Dermis blood vessel endothelial cell (primary cell): ENCODE data around the gene ZNF766. TPM values are rescaled to one million over a fixed set of nuclear protein-coding genes. Genes with fewer than 3 reads are reported as not detected.
A peak's percentile ranks its signal among the peaks of the same experiment; 100 is the strongest.
"Not testable (repeated sequence)": the region's sequence is repeated elsewhere in the genome, so short reads cannot be mapped to it uniquely, and the experiment has no call there.

Experiments
- DNase-seq: peaks from one replicate; pipeline ENCODE4 v3.0.0; 2010
- total RNA-seq: library from RNA; depleted of rRNA; stranded (reverse); fragments of >200 nt; gene quantifications from 2 replicates; pipeline ENCODE4 v1.2.3, GENCODE V29; 2014

ZNF766 gene
- total RNA-seq: 11.9 and 16.2 TPM in 2 replicates

- DNase-seq: peak; percentile 97
Measured at GRCh38 chr19:52269338-52270261, at the start of gene ZNF766. Gene ZNF766, plus strand, starts transcription at chr19:52269587. Its CDS starts 27 bp downstream, at chr19:52269614.

- DNase-seq: no peak
Measured at GRCh38 chr19:52219611-52220010, 49.8 kb upstream of the ZNF766 start.

- DNase-seq: no peak
Measured at GRCh38 chr19:52221031-52221430, 48.4 kb upstream of the ZNF766 start.

GRCh38 chr19:52221831-52222375 is 47.5 kb upstream of the ZNF766 start:
- DNase-seq: no peak

GRCh38 chr19:52224211-52224610 is 45.2 kb upstream of the ZNF766 start:
- DNase-seq: no peak

- DNase-seq: no peak
Measured at GRCh38 chr19:52226652-52227051, 42.7 kb upstream of the ZNF766 start.

DNA sequence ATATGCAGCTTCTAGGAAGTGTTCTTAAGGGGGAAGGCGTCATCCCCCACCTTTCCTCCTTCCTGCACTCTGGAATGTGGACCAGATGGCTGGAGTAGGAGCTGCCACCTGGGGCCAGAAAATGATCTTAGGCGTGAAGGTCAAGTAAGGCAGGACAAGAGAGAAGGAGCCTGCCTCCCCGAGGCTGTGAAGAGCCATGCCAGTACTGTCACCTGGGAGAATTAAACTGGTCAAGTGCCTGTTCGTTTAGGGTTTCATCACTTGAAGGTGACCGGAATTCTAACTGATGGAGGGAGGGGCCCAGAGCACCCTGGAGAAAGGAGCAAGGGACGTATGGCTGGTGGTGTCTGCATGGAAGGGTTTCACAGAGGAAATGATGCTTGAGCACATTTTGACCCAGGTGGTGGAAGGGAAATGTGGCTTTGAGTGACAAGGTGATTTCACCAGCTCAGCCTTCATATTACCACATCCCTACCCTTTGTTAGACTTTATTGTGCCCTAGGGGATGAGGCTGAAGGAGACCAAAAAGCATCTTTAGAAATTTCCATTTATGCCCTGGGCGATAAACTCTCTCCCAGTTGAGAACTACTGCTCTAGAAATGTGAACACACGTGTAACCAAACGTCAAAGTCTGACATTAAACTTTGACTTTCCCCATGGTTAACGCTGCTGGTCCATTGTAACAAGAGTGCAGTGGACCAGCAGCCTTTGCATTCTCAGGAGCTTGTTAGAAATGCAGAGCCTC is 42.0 kb upstream of the ZNF766 start:
- no peak for DNase-seq

GRCh38 chr19:52227980-52228379 is 41.4 kb upstream of the ZNF766 start:
- DNase-seq: no peak

DNA sequence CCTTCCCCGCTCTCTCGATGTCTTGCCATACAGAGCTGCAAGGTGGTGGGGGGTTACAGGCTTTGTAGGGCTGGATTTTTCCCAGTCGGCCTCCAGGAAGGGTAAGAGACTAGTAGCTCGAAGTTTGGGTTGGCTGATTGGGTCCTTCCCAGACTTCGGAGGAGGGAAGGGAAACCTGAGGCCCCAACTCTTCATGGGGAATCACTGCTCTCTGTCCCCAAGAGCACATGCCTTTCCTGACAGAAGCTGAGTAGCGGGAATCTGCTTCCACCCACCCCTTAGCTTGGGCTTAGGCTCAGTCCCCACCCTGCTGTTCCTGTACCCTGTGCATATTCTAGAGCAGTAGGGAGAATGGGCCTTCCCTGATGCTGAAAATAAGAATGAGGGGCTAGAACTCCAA is 39.9 kb upstream of the ZNF766 start:
- DNase-seq: no peak

DNA sequence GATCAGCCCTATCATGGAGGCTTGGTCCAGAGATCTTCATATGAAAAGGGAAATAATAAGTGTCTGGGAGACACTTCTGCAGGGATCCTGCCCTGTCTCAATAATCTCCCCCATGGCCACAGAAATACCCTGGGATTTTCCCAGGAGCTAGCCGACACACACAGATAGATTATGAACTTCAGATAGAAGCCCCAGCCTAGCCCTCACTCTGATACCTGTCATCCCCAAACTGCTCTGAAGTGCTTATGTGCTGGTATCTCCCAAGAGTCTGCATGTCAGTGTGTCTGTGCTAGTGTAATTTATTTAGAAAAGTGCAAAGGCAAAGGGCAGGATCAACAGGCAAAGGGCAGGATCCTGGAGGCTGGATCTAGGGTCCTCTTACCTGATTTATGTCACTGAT is 38.7 kb upstream of the ZNF766 start:
- no peak for DNase-seq

DNA sequence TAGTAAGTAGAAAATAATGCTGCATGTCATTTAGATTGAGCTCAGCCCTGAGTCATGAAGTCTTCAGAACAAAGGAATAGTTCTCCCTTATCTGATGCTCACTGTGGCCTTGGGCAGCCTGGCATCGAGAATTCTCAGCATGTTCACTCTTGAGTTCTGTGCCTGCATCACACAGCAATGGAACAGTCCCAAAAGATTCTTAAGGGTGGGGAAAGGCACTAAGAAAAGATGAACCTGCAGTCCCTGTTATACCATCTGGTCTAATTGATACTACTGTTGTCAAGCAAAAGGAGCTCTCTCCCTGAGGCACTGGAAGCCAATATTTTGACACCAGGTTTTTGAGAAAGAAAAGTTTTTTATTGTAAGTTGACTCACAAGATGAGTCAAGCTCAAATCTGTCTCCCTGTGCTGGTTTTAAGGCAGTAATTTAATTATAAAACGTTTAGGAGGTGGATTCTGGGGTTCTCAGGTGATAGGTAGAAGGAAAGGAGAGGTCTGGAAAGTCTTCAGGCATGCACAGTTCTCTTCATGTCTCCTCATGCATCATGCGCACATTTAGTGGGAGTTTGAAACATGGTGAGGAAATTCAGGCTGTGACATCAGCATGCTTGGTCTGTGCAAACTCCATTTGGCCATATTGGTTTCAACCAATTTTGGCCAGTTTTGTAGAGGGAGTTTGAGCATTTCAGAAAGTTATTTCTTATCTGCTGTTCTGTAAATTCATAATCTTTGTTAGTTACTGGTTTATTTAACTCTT is 38.1 kb upstream of the ZNF766 start:
- no peak for DNase-seq

GRCh38 chr19:52234406-52234805 is 35.0 kb upstream of the ZNF766 start:
- DNase-seq: no peak

DNA sequence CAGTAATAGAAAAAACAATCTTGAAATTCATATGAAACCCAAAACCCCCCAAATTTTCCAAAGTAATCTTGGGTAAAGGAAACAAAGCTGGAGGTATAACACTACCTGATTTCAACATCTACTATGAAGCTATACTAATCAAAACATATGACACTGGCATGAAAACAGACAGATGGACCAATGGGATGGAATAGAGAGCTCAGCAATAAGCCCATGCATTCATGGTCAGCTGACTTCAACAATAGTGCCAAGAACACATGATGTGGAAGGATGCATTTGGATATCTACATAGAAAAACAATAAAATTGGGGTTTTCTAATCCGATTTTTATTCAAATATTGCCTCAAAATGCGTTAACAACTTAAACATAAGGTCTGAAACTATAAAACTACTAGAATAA is 32.2 kb upstream of the ZNF766 start:
- DNase-seq: no peak

DNA sequence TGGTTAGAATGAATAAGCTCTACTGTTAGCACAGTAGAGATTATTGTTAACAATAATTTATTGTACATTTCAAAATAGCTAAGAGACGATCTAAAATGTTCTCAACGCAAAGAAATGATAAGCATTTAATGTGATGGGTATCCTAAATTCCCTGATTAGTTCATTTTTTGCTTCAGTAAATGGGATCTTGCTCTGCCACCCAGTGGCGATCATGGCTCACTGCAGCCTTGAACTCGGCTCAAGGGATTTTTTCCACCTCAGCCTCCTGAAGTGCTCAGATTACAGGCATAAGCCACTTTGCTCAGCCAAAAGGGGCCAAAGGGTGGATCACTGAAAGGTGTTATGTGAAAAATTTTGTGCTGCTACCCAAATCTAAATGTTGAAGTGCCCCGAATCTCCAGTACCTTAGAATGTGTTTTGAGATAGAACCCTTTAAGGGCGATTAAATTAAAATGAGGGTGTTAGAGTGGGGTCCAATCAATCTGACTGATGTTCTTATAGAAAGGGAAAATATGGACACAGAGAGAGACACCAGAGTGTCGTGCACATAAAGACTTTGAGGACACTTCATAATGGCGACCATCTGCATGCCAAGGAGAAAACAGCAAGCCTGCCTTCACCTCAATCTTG is 31.5 kb upstream of the ZNF766 start:
- peak; percentile 78 for DNase-seq

DNA sequence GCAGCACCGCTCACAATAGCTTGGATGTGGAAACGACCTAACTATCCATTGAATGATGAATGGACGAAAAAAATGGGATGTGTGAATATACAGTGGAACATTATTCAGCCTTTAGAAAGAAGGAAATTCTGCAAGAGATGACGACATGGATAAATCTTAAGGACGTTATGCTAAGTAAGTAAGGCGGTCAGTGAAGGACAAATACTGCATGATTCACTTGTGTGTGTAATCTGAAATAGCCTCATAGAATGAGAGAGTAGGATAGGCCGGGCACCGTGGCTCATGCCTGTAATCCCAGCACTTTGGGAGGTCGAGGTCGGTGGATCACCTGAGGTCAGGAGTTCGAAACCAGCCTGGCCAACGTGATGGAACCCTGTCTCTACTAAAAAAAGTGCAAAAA is 25.4 kb upstream of the ZNF766 start:
- DNase-seq: no peak

- DNase-seq: peak; percentile 76
Measured at GRCh38 chr19:52248241-52248640, 21.1 kb upstream of the ZNF766 start.

- DNase-seq: no peak
Measured at GRCh38 chr19:52258426-52258825, 11.0 kb upstream of the ZNF766 start.

GRCh38 chr19:52265556-52265955 is 3.8 kb upstream of the ZNF766 start:
- not testable (repeated sequence) for DNase-seq

DNA sequence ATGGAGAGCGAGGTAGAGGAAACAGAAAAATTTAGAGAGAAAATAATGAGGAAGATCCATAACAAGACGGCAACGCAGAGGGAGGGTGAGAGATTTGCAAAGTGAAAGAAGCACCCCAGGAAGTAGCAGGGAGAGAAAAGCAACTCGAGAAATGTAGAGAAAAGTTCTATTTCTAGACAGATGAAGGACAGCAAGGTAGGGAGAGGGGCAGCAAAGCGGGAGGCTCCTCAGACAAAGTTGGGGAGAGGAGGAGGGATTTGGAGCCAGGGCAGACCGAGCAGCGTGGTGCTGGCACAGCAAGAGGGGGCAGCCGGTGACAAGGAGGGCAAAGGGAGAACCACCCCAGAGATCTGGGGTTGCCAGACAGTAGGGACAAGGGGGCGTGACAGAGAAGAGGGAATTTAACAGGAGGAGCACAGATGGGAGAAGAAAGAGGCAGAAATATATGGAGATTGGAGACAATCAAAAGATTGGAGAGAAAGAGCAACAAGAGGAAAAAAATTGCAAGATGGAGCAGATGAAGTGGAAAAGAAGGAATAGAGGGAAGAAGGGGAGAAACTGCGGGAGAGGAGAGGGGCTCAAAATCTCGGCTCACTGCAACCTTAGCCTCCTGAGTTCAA is 989 bp downstream of the ZNF766 start:
- DNase-seq: peak; percentile 41

DNA sequence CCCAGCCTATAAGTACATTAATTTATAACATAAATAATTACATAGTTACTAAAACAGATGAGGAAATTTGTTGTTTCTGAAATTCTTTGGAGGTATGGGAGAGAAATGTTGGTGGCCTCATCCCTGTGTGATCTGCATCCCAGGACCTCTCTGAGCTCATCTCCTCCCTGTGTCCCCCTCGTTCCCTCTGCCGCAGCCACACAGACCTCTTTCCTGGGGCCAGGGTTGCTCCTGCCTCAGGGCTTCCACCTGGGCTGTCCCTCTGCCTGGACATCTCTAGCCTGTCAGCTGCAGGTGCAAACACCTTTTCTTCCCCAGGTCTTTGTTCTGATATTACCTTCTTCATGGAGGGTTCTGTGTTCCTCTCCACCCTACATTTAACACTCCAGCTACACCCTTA is 3.9 kb downstream of the ZNF766 start:
- no peak for DNase-seq

GRCh38 chr19:52274191-52274590 is 4.8 kb downstream of the ZNF766 start:
- DNase-seq: no peak

GRCh38 chr19:52275988-52276387 is 6.6 kb downstream of the ZNF766 start:
- no peak for DNase-seq
